Ammon's horn (tissue), 1 donor: ENCODE results near the gene HELZ.
"Not testable (repeated sequence)": the region's sequence is repeated elsewhere in the genome, so short reads cannot be mapped to it uniquely, and the experiment has no call there.

Experiments
- DNase-seq: peaks from one replicate; pipeline ENCODE4 v3.0.0-alpha.2; 2016; ENCODE audit warnings: low spot score

The HELZ gene

GRCh38 chr17:67119102-67119501, 125.9 kb downstream of the HELZ start:
- DNase-seq, result no peak

- DNase-seq, result no peak
These were observed 128.9 kb downstream of the HELZ start for GRCh38 chr17:67116045-67116575.

- no peak for DNase-seq
These were observed 129.6 kb downstream of the HELZ start for GRCh38 chr17:67115401-67115800.

- DNase-seq, result no peak
These were observed 131.5 kb downstream of the HELZ start for GRCh38 chr17:67113486-67113885.

- DNase-seq, result no peak
These were observed 133.2 kb downstream of the HELZ start for GRCh38 chr17:67111808-67112207.

- no peak for DNase-seq
These were observed 133.7 kb downstream of the HELZ start for GRCh38 chr17:67111327-67111726.

- DNase-seq, result no peak
These were observed 134.4 kb downstream of the HELZ start for GRCh38 chr17:67110619-67111018.

GRCh38 chr17:67109111-67109510, 135.9 kb downstream of the HELZ start:
- peak; percentile 8 for DNase-seq

GRCh38 chr17:67107811-67108775, 136.9 kb downstream of the HELZ start:
- no peak for DNase-seq

- no peak for DNase-seq
These were observed 137.8 kb downstream of the HELZ start for GRCh38 chr17:67107171-67107570.

- no peak for DNase-seq
These were observed 139.8 kb downstream of the HELZ start for GRCh38 chr17:67105213-67105612.

GRCh38 chr17:67104641-67105040, 140.4 kb downstream of the HELZ start:
- not testable (repeated sequence) for DNase-seq

- no peak for DNase-seq
These were observed 147.0 kb downstream of the HELZ start for GRCh38 chr17:67098006-67098405.

GRCh38 chr17:67096609-67097008, 148.4 kb downstream of the HELZ start:
- DNase-seq, result no peak

GRCh38 chr17:67095803-67096202, 149.2 kb downstream of the HELZ start:
- DNase-seq, result no peak

GRCh38 chr17:67095291-67095690, 149.7 kb downstream of the HELZ start:
- DNase-seq, result not testable (repeated sequence)

GRCh38 chr17:67093348-67093747, 151.6 kb downstream of the HELZ start:
- DNase-seq, result no peak

- DNase-seq, result not testable (repeated sequence)
These were observed 152.3 kb downstream of the HELZ start for GRCh38 chr17:67092710-67093109.

GRCh38 chr17:67092291-67092690, 152.7 kb downstream of the HELZ start:
- DNase-seq, result no peak

GRCh38 chr17:67090341-67090740, 154.7 kb downstream of the HELZ start:
- no peak for DNase-seq

- no peak for DNase-seq
These were observed 156.4 kb downstream of the HELZ start for GRCh38 chr17:67088639-67089038.

- DNase-seq, result no peak
These were observed 159.6 kb downstream of the HELZ start for GRCh38 chr17:67085406-67085805.

- no peak for DNase-seq
These were observed 162.9 kb downstream of the HELZ start for GRCh38 chr17:67082107-67082506.
